IPS-20b (cell line): ENCODE measurements around the gene GALNT10.

Experiments used
- H3K27ac ChIP-seq: one replicate; pipeline ENCODE4 v1.5.1; 2013; ENCODE audit warnings: low read length
- H3K27me3 ChIP-seq: 2 replicates; pipeline ENCODE4 v1.6.1; 2013; ENCODE audit warnings: mild to moderate bottlenecking, low read length, inconsistent platforms; ENCODE audit not compliant: insufficient read depth
- H3K36me3 ChIP-seq: 2 replicates; pipeline ENCODE4 v1.6.1; 2013; ENCODE audit warnings: low read depth, mild to moderate bottlenecking, inconsistent platforms, low read length, moderate library complexity; ENCODE audit not compliant: insufficient read depth
- H3K4me1 ChIP-seq: 2 replicates; pipeline ENCODE4 v1.6.1; 2013; ENCODE audit warnings: mild to moderate bottlenecking, control low read depth, inconsistent platforms, low read length, moderate library complexity; ENCODE audit not compliant: insufficient read depth
- H3K4me3 ChIP-seq: 2 replicates; pipeline ENCODE4 v1.5.1; 2013; ENCODE audit warnings: mild to moderate bottlenecking, low read length, inconsistent platforms
- H3K9ac ChIP-seq: 2 replicates; pipeline ENCODE4 v1.6.1; 2013; ENCODE audit warnings: low read depth, mild to moderate bottlenecking, inconsistent platforms, low read length, moderate library complexity
- H3K9me3 ChIP-seq: 2 replicates; pipeline ENCODE4 v1.6.1; 2013; ENCODE audit warnings: mild to moderate bottlenecking, low read depth, low read length, inconsistent platforms; ENCODE audit not compliant: insufficient read depth

The GALNT10 gene

GRCh38 chr5:154429341-154429740 lies 238.8 kb downstream of the GALNT10 start:
- H3K27ac ChIP-seq: no peak overlapping the region
- H3K4me1 ChIP-seq: no peaks in the 10 kb centered on the region
- H3K9ac ChIP-seq: no peak overlapping the region
- H3K36me3 ChIP-seq: no peaks in the 10 kb centered on the region
- no peak overlapping the region for H3K4me3 ChIP-seq
- H3K27me3 ChIP-seq: no peaks in the 10 kb centered on the region
- H3K9me3 ChIP-seq: no peaks in the 10 kb centered on the region

GRCh38 chr5:154430466-154430865 lies 239.9 kb downstream of the GALNT10 start:
- peaks cover under 1% of the 10 kb centered on the region; the same call in 1 of the 2 replicates for H3K36me3 ChIP-seq
- H3K9ac ChIP-seq: no peak overlapping the region
- H3K4me3 ChIP-seq: no peak overlapping the region

GRCh38 chr5:154430961-154431630 lies 240.6 kb downstream of the GALNT10 start:
- Histone ChIP-seq H3K4me3 (no peak overlapping the region), H3K27ac (no peak overlapping the region), H3K27me3 (no peaks in the 10 kb centered on the region), H3K9me3 (no peaks in the 10 kb centered on the region), H3K9ac (no peak overlapping the region), H3K36me3 (peaks cover 7% of the 10 kb centered on the region), H3K4me1 (no peaks in the 10 kb centered on the region)

More at GRCh38 chr5:154430466-154430865, 239.9 kb downstream of the GALNT10 start:
- Histone ChIP-seq H3K27ac (no peak overlapping the region), H3K27me3 (no peaks in the 10 kb centered on the region), H3K9me3 (no peaks in the 10 kb centered on the region), H3K4me1 (no peaks in the 10 kb centered on the region)

GRCh38 chr5:154435226-154435625 lies 244.7 kb downstream of the GALNT10 start:
- H3K9ac ChIP-seq: no peak overlapping the region
- no peaks in the 10 kb centered on the region for H3K27me3 ChIP-seq
- H3K9me3 ChIP-seq: no peaks in the 10 kb centered on the region
- H3K27ac ChIP-seq: no peak overlapping the region
- H3K4me3 ChIP-seq: no peak overlapping the region
- H3K4me1 ChIP-seq: no peaks in the 10 kb centered on the region
- peaks cover 31% of the 10 kb centered on the region for H3K36me3 ChIP-seq

DNA sequence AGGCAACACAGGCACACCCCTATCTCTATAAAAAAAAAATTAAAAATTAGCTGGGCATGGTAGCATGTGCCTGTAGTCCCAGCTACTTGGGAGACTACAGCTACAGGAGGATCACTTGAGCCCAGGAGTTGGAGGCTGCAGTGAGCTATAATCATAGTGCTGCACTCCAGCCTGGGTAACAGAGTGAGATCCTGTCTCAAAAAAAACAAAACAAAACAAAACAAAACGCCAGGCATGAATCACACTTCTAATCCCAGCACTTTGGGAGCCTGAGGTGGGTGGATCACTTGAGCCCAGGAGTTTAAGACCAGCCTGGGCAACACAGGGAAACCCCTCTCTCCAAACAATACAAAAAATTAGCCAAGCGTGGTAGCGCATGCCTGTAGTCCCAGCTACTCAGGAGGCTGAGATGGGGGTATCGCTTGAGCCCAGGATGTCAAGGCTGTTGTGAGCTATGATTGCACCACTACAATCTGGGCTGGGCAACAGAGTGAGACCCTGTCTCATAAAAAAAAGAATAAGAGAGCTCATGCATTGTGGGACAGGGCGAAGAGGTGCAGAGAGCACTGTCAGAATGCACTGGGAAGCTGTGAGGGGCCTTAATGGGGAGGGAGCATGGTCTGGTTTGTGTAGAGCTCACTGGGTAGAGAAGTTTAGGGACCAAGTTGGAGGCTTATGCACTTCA lies 246.9 kb downstream of the GALNT10 start:
- Histone ChIP-seq H3K4me3 (no peak overlapping the region), H3K9ac (no peak overlapping the region), H3K9me3 (no peaks in the 10 kb centered on the region), H3K4me1 (no peaks in the 10 kb centered on the region), H3K36me3 (peaks cover 47% of the 10 kb centered on the region), H3K27me3 (no peaks in the 10 kb centered on the region), H3K27ac (no peak overlapping the region)

DNA sequence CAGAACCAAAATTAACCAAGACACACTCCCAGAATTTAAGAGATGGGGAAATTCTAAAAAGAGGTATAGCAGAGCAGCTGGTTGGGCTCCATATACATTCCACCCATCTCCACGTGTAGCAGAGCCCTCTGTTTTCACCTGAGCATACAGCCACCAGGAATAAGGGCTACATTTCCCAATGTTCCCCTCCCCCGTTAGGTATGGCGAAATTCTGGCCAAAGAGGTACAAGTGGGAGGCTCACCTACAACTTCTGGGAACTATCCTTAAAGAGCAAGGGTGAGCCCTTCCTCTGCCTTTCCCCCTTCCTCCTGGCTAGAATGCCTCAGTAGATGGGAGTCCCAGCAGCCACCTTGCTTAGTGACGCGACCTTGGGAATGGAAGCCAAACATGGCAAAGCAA lies 250.0 kb downstream of the GALNT10 start:
- Histone ChIP-seq H3K9me3 (no peaks in the 10 kb centered on the region), H3K4me3 (no peak overlapping the region), H3K27ac (no peak overlapping the region)

GRCh38 chr5:154442801-154443200 lies 252.3 kb downstream of the GALNT10 start:
- H3K36me3 ChIP-seq: peaks cover 35% of the 10 kb centered on the region
- H3K4me3 ChIP-seq: no peak overlapping the region
- H3K9ac ChIP-seq: no peak overlapping the region
- H3K4me1 ChIP-seq: peaks cover 6% of the 10 kb centered on the region
- peaks cover 16% of the 10 kb centered on the region; the same call in 1 of the 2 replicates for H3K27me3 ChIP-seq
- no peaks in the 10 kb centered on the region for H3K9me3 ChIP-seq
- no peak overlapping the region for H3K27ac ChIP-seq

More for the DNA sequence above, 250.0 kb downstream of the GALNT10 start:
- Histone ChIP-seq H3K9ac (no peak overlapping the region), H3K4me1 (no peaks in the 10 kb centered on the region), H3K36me3 (peaks cover 46% of the 10 kb centered on the region), H3K27me3 (peaks cover 5% of the 10 kb centered on the region; the same call in 1 of the 2 replicates)

DNA sequence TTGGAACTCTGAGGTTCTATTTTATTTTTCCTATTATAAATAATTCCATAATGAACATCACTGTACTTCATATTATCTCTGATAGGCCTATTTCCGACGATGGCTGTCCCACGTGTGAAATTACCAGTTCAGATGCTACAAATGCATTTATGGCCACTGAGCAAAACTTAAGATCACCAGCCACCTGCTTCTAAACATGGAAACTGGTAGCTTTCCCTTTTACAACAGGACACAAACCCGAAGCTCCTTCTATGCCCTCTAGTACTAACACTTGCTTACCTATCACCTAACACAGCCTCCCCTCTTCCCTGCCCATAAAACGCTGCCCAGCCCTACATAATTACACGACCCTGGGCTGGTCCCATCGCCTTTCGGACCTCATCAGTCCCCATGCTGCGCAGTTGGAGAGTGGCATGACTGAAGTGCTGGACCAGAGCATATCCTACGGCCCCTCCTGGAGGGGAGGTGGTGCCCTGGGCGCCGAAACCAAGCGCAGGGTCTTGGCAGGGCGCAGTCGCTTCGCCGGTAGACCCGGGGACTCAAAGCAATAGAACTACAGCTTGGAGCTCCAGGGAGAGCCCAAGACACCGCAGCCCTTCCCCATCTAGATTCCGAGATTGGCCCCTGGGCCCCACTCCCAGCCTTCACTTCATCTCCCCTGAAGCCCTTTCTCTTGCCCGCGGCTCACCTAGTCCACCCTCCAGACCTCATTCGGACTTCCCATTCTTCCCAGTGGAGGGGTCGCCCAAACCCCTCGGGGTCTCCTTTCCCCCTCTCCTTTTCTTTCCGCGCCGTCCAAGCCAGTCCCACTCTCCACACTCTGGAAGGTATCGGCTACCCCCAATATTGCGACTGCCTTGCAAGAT lies 254.3 kb downstream of the GALNT10 start:
- peak overlapping the region; percentile 78 for H3K4me3 ChIP-seq
- peaks cover 20% of the 10 kb centered on the region; the same call in 1 of the 2 replicates for H3K27me3 ChIP-seq
- no peak overlapping the region for H3K27ac ChIP-seq

GRCh38 chr5:154445422-154446194 lies 255.1 kb downstream of the GALNT10 start, which contains the start of gene SAP30L:
Gene SAP30L, plus strand, starts transcription at chr5:154445997. Its CDS starts 608 bp downstream, at chr5:154446605.
- peaks cover 6% of the 10 kb centered on the region for H3K4me1 ChIP-seq
- peaks cover 13% of the 10 kb centered on the region for H3K36me3 ChIP-seq
- H3K27me3 ChIP-seq: peaks cover 20% of the 10 kb centered on the region; the same call in 1 of the 2 replicates
- peak within 1 kb of the TSS; percentile 71; the same call in 1 of the 2 replicates for H3K9ac ChIP-seq
- H3K9me3 ChIP-seq: no peaks in the 10 kb centered on the region
- no peak within 1 kb of the TSS for H3K27ac ChIP-seq
- peak within 1 kb of the TSS; percentile 78 for H3K4me3 ChIP-seq

More for the DNA sequence above, 254.3 kb downstream of the GALNT10 start:
- H3K9ac ChIP-seq: peak overlapping the region; percentile 71; the same call in 1 of the 2 replicates
- H3K36me3 ChIP-seq: peaks cover 21% of the 10 kb centered on the region
- H3K4me1 ChIP-seq: peaks cover 6% of the 10 kb centered on the region
- H3K9me3 ChIP-seq: no peaks in the 10 kb centered on the region

GRCh38 chr5:154446195-154447088 lies 255.9 kb downstream of the GALNT10 start:
- Histone ChIP-seq H3K27ac (no peak overlapping the region), H3K36me3 (peaks cover 10% of the 10 kb centered on the region), H3K9ac (peak overlapping the region; percentile 42; the same call in 1 of the 2 replicates), H3K27me3 (peaks cover 20% of the 10 kb centered on the region; the same call in 1 of the 2 replicates), H3K9me3 (no peaks in the 10 kb centered on the region), H3K4me1 (peaks cover 6% of the 10 kb centered on the region), H3K4me3 (peak overlapping the region; percentile 78)
